Tibial nerve (tissue), 4 donors: ENCODE results near the gene LMF1. TPM values are rescaled to one million over a fixed set of nuclear protein-coding genes. Genes with fewer than 3 reads are reported as not detected.

Experiments
- DNase-seq, 2 donors: peaks; one replicate each; pipeline ENCODE4 v3.0.0-alpha.2; 2019; ENCODE audit warnings: low spot score in 2 of 2
- H3K27ac ChIP-seq, 4 donors: fragments of 200-600 bp; sonication (generic) in 3 of 4; one replicate each; pipeline ENCODE4 v1.5.1; 2017 to 2019; ENCODE audit warnings: mild to moderate bottlenecking in 1 of 4
- H3K27me3 ChIP-seq, 2 donors: fragments of 200-600 bp; sonication (generic) in 1 of 2; one replicate each; pipeline versions ENCODE4 v1.5.1 to v1.6.0; 2017 to 2019
- H3K36me3 ChIP-seq, 3 donors: fragments of 200-600 bp; sonication (generic); one replicate each; pipeline ENCODE4 v1.5.1; 2018 to 2019
- H3K4me1 ChIP-seq, 4 donors: fragments of 200-600 bp; sonication (generic) in 3 of 4; one replicate each; pipeline ENCODE4 v1.5.1; 2017 to 2019
- H3K4me3 ChIP-seq, 4 donors: fragments of 200-600 bp; sonication (generic) in 3 of 4; one replicate each; pipeline ENCODE4 v1.5.1; 2017 to 2019; ENCODE audit warnings: mild to moderate bottlenecking in 1 of 4, moderate library complexity in 1 of 4
- H3K9me3 ChIP-seq, 4 donors: fragments of 200-600 bp; sonication (generic) in 3 of 4; one replicate each; pipeline ENCODE4 v1.5.1; 2017 to 2019
- CTCF ChIP-seq, 5 experiments: fragments of 200-600 bp in 3 of 5; fragments of 450-650 bp in 2 of 5; sonication (generic) in 3 of 5; IDR thresholded peaks; one replicate each; pipeline ENCODE4 v1.5.1; 2016 to 2019; ENCODE audit warnings: antibody characterized with exemption in 5 of 5, mild to moderate bottlenecking in 3 of 5, moderate library complexity in 2 of 5
- EP300 ChIP-seq, 2 donors: sonication (generic); formaldehyde crosslinking; IDR thresholded peaks; one replicate each; pipeline ENCODE4 v1.6.1; 2017; ENCODE audit warnings: antibody characterized with exemption in 2 of 2, mild to moderate bottlenecking in 1 of 2
- POLR2A ChIP-seq, 2 donors: fragments of 450-650 bp; IDR thresholded peaks; one replicate each; pipeline ENCODE4 v1.6.1; 2017; ENCODE audit warnings: antibody characterized with exemption in 2 of 2, mild to moderate bottlenecking in 2 of 2, moderate library complexity in 2 of 2
- WGBS, 2 donors: methylation state at CpG; one replicate each; pipeline ENCODE4 v1.1.5; 2018; 5-methylcytosine and 5-hydroxymethylcytosine counted together
- total RNA-seq, 4 donors: library from RNA; depleted of rRNA; stranded (reverse); fragments of >200 nt; gene quantifications; one replicate each; pipeline ENCODE4 v1.1.0, GENCODE V29; 2016

The LMF1 gene
- total RNA-seq, 4 donors from 2014 or later = 24.5 to 58.5 (median 31.8) TPM

DNA sequence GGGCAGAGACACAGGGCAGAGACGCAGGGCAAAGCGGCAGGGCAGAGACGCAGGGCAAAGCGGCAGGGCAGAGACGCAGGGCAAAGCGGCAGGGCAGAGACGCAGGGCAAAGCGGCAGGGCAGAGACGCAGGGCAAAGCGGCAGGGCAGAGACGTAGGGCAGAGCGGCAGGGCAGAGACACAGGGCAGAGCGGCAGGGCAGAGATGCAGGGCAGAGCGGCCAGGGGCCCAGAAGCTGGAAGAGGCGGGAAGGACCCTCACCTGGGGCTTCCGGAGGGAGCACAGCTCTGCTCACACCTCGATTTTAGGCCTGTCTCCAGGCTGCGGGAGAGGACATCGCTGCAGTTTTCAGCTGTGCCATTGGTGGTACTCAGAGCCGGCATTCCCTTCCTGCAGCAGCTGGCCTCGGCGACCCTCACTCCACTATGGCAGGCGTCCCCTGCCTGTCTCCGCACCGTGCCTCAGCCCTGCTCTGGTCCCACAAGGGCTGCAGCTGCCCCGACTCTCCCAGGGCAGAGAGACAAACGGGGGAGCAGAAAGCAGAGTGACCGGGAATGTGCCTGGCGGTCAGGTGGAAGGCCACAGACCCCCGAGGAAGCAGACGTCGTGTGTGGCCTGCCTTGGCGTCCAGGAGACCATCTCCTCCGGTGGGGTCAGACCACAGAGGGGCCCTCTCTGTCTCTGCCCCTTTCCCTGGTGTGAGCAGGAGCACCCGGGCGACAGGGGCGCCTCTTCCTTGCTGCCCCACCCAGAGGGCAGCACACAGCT lies 40.7 kb upstream of the LMF1 start:
- Histone ChIP-seq H3K9me3 (no peaks in the 10 kb centered on the region), H3K4me3 (no peak overlapping the region), H3K27me3 (peaks cover 0 to 33% of the 10 kb centered on the region in 2 donors), H3K27ac (no peak overlapping the region), H3K4me1 (peaks cover 0 to 13% (median 0%) of the 10 kb centered on the region in 4 donors), H3K36me3 (no peaks in the 10 kb centered on the region)
- 76% methylated on average over 37 of the region's 37 CpGs for WGBS, 2 donors
- no peak for DNase-seq
- TF ChIP-seq CTCF (IDR thresholded peaks at IDR 0.05) = no peak
- no peak for TF ChIP-seq EP300 (IDR thresholded peaks at IDR 0.05)
- no peak for TF ChIP-seq POLR2A (IDR thresholded peaks at IDR 0.05)

GRCh38 chr16:1010815-1011214 lies 40.0 kb upstream of the LMF1 start:
- 59 to 74% methylated on average over 13 to 15 of the region's 16 CpGs for WGBS, 2 donors
- peaks cover 0 to 13% (median 0%) of the 10 kb centered on the region in 4 donors for H3K4me1 ChIP-seq

GRCh38 chr16:1010251-1010650 lies 39.5 kb upstream of the LMF1 start:
- 21 to 34% methylated on average over 9 to 18 of the region's 20 CpGs for WGBS, 2 donors
- DNase-seq = no peak
- peaks cover 0 to 9% (median 0%) of the 10 kb centered on the region in 4 donors for H3K4me1 ChIP-seq
- no peak overlapping the region for H3K4me3 ChIP-seq
- no peak overlapping the region for H3K27ac ChIP-seq
- TF ChIP-seq POLR2A (IDR thresholded peaks at IDR 0.05) (no peak), CTCF (IDR thresholded peaks at IDR 0.05) (no peak), EP300 (IDR thresholded peaks at IDR 0.05) (no peak)
- no peaks in the 10 kb centered on the region for H3K36me3 ChIP-seq
- no peaks in the 10 kb centered on the region for H3K9me3 ChIP-seq
- H3K27me3 ChIP-seq = peaks cover 0 to 33% of the 10 kb centered on the region in 2 donors

More at GRCh38 chr16:1010815-1011214, 40.0 kb upstream of the LMF1 start:
- TF ChIP-seq POLR2A (IDR thresholded peaks at IDR 0.05) (no peak), EP300 (IDR thresholded peaks at IDR 0.05) (no peak), CTCF (IDR thresholded peaks at IDR 0.05) (no peak)
- Histone ChIP-seq H3K27ac (no peak overlapping the region), H3K4me3 (no peak overlapping the region), H3K27me3 (peaks cover 0 to 33% of the 10 kb centered on the region in 2 donors), H3K36me3 (no peaks in the 10 kb centered on the region), H3K9me3 (no peaks in the 10 kb centered on the region)
- DNase-seq = no peak

DNA sequence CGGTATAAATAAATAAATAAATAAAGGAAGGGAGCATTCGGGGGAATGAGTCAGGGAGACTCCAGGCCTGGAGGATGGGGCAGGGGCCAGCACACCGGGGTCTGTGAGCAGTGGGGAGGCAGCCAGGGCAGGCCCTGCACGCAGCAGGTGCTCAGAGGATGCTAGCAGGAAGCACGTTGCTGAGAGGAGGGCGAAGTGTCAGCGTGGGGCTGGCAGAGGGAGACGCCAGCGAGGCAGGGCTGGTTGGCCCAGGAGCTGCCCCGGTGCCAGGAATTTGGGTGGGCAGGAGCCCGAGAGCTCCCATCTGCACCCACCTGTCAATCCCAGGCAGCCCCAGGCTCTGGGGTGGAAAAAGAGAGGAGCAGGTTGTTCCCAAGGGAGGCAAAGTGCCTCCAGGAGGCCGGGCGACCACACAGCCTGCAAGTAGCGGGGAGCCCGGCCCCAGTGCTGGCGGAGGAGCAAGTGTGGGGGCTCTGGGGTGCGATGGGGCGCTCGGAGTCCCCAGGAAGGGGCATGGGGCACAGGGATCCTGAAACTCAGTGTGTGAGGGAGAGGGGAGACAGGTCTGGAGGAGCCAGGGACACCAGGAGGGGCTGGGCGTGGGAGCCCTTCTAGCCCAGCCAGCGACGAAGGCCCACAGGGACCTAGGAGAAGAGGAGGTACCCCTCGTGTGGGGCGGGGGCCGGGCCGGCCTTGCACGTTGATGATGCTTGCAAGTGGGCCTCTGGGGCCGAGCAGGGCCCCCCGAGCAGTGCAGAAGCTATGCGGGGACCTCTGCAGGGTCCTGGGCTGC lies 38.8 kb upstream of the LMF1 start:
- 78 to 85% methylated on average over 24 to 30 of the region's 30 CpGs for WGBS, 2 donors
- no peak for DNase-seq
- Histone ChIP-seq H3K4me3 (no peak overlapping the region), H3K9me3 (no peaks in the 10 kb centered on the region), H3K4me1 (peaks cover 0 to 4% (median 0%) of the 10 kb centered on the region in 4 donors), H3K27me3 (peaks cover 0 to 33% of the 10 kb centered on the region in 2 donors), H3K36me3 (no peaks in the 10 kb centered on the region), H3K27ac (no peak overlapping the region)
- no peak for TF ChIP-seq CTCF (IDR thresholded peaks at IDR 0.05)
- TF ChIP-seq POLR2A (IDR thresholded peaks at IDR 0.05) = no peak
- no peak for TF ChIP-seq EP300 (IDR thresholded peaks at IDR 0.05)

DNA sequence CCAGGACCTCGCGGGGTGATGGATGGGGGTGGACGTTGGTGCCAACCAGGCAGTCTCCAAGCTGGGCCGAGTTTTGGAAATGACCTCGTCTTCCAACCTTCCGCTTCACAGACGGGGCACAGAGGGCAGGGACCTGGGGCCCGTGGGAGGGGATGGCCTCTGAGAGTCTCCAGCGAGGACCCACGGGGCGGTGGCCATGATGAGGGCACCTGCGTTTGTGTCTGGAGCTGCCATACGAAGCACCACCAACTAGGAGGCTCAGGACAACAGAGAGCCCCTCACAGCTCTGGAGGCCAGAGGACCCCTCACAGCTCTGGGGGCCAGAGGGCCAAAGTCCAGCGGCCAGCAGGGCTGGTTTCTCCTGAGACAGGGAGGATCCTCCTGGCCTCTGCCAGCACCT lies 37.3 kb upstream of the LMF1 start:
- WGBS, 2 donors = 79 to 85% methylated on average over 5 to 14 of the region's 14 CpGs
- H3K4me1 ChIP-seq = peaks cover 0 to 11% (median 4%) of the 10 kb centered on the region in 4 donors
- H3K4me3 ChIP-seq = no peak overlapping the region
- peaks cover 0 to 37% of the 10 kb centered on the region in 2 donors for H3K27me3 ChIP-seq
- H3K27ac ChIP-seq = no peak overlapping the region
- no peaks in the 10 kb centered on the region for H3K9me3 ChIP-seq
- TF ChIP-seq EP300 (IDR thresholded peaks at IDR 0.05) = no peak
- TF ChIP-seq POLR2A (IDR thresholded peaks at IDR 0.05) = no peak
- TF ChIP-seq CTCF (IDR thresholded peaks at IDR 0.05) = no peak
- no peak for DNase-seq
- H3K36me3 ChIP-seq = no peaks in the 10 kb centered on the region
